GM23248 (cell line): ENCODE measurements around the gene ZSWIM5. TPM values are rescaled to one million over a fixed set of nuclear protein-coding genes. Genes with fewer than 3 reads are reported as not detected.

ENCODE experiments used
- DNase-seq: peaks from one replicate; pipeline ENCODE4 v3.0.0-alpha.2; 2015
- H2AFZ ChIP-seq: fragments of 200-600 bp; sonication (generic); 2 replicates; pipeline ENCODE4 v1.6.1; 2016; ENCODE audit warnings: antibody characterized with exemption
- H3F3A ChIP-seq: fragments of 200-600 bp; sonication (generic); 2 replicates; pipeline ENCODE4 v1.6.1; 2016; ENCODE audit warnings: mild to moderate bottlenecking, antibody characterized with exemption, mixed run types; ENCODE audit not compliant: insufficient read depth
- H3K27ac ChIP-seq: fragments of 200-600 bp; sonication (generic); 2 replicates; pipeline ENCODE4 v1.5.1; 2016; ENCODE audit warnings: mild to moderate bottlenecking
- H3K27me3 ChIP-seq: fragments of 200-600 bp; sonication (generic); replicated peaks from 2 replicates; pipeline ENCODE4 v1.6.1; 2016; ENCODE audit warnings: mild to moderate bottlenecking; ENCODE audit not compliant: insufficient read depth
- H3K36me3 ChIP-seq: fragments of 200-600 bp; sonication (generic); 2 replicates; pipeline ENCODE4 v1.6.1; 2016; ENCODE audit warnings: low read depth, mild to moderate bottlenecking
- H3K4me1 ChIP-seq: fragments of 200-600 bp; sonication (generic); 2 replicates; pipeline ENCODE4 v1.6.1; 2016; ENCODE audit warnings: mild to moderate bottlenecking; ENCODE audit not compliant: insufficient read depth
- H3K4me2 ChIP-seq: fragments of 200-600 bp; sonication (generic); one replicate; pipeline ENCODE4 v1.6.1; 2016; ENCODE audit warnings: mild to moderate bottlenecking; ENCODE audit not compliant: unreplicated experiment
- H3K4me3 ChIP-seq: fragments of 200-600 bp; sonication (generic); 2 replicates; pipeline ENCODE4 v1.5.1; 2016; ENCODE audit warnings: mild to moderate bottlenecking
- H3K79me2 ChIP-seq: fragments of 200-600 bp; sonication (generic); 2 replicates; pipeline ENCODE4 v1.6.1; 2016; ENCODE audit warnings: mild to moderate bottlenecking; ENCODE audit not compliant: insufficient read depth
- H3K9ac ChIP-seq: fragments of 200-600 bp; sonication (generic); 2 replicates; pipeline ENCODE4 v1.6.1; 2016; ENCODE audit warnings: mild to moderate bottlenecking
- H3K9me2 ChIP-seq: fragments of 200-600 bp; sonication (generic); 2 replicates; pipeline ENCODE4 v1.6.1; 2016; ENCODE audit warnings: mixed run types, mild to moderate bottlenecking, moderate library complexity; ENCODE audit not compliant: insufficient read depth
- H3K9me3 ChIP-seq: fragments of 200-600 bp; sonication (generic); one replicate; pipeline ENCODE4 v1.6.1; 2017; ENCODE audit warnings: low read depth
- H4K20me1 ChIP-seq: fragments of 200-600 bp; sonication (generic); 2 replicates; pipeline ENCODE4 v1.6.0; 2016; ENCODE audit not compliant: insufficient read depth
- EZH2 ChIP-seq: fragments of 200-600 bp; sonication (generic); IDR thresholded peaks from 2 replicates; pipeline ENCODE4 v1.6.1; 2018; ENCODE audit warnings: antibody characterized with exemption, mild to moderate bottlenecking; ENCODE audit not compliant: insufficient read depth, poor library complexity, severe bottlenecking
- EZH2phosphoT487 ChIP-seq: fragments of 200-600 bp; sonication (generic); IDR thresholded peaks from 2 replicates; pipeline ENCODE4 v1.6.1; 2018; ENCODE audit warnings: antibody characterized with exemption, moderate library complexity, mild to moderate bottlenecking, low read depth; ENCODE audit not compliant: insufficient read depth
- WGBS, 2 experiments: methylation state at CpG; one replicate each; pipeline ENCODE4 v1.1.6; 2015 to 2017; ENCODE audit warnings: low lambda C conversion rate in 2 of 2, low coverage in 1 of 2; ENCODE audit errors: missing lambda C conversion rate in 2 of 2; 5-methylcytosine and 5-hydroxymethylcytosine counted together
- in situ Hi-C: fragments of 300-500 bp; cut with MboI; formaldehyde crosslinking; loops from 2 replicates; pipeline ENCODE4 v1.15.0; 2020
- polyA plus RNA-seq: library from polyadenylated mRNA; unstranded; fragments of >200 nt; fragmentation: Nextera tagmentation; extraction: Ambion mirVana; gene quantifications from 2 replicates; pipeline ENCODE4 v1.2.1, GENCODE V29; 2016
- total RNA-seq: library from RNA; depleted of rRNA; stranded (reverse); fragments of >200 nt; shearing (Covaris generic); gene quantifications from 2 replicates; pipeline ENCODE4 v1.2.3, GENCODE V29; 2014

Gene ZSWIM5
- total and polyA plus RNA-seq, 2 experiments from 2014 or later, result 0.06 to 0.54 TPM

- DNase-seq, result no peak
- Histone ChIP-seq H3K4me3 (no peak overlapping the region), H3K9me2 (no peaks in the 10 kb centered on the region), H2AFZ (no peak overlapping the region), H3F3A (no peaks in the 10 kb centered on the region), H3K4me2 (no peak overlapping the region), H3K36me3 (no peaks in the 10 kb centered on the region), H4K20me1 (no peaks in the 10 kb centered on the region), H3K9me3 (no peaks in the 10 kb centered on the region), H3K9ac (no peak overlapping the region), H3K4me1 (no peaks in the 10 kb centered on the region), H3K27me3 (no peaks in the 10 kb centered on the region), H3K27ac (no peak overlapping the region), H3K79me2 (no peaks in the 10 kb centered on the region)
- 85% methylated on average over 7 of the region's 7 CpGs for WGBS, 2 experiments
- in situ Hi-C loops, result no loop called here
- TF ChIP-seq EZH2phosphoT487, result no peak
- no peak for TF ChIP-seq EZH2
Observed at GRCh38 chr1:45035631-45036301, 170.6 kb downstream of the ZSWIM5 start.

DNA sequence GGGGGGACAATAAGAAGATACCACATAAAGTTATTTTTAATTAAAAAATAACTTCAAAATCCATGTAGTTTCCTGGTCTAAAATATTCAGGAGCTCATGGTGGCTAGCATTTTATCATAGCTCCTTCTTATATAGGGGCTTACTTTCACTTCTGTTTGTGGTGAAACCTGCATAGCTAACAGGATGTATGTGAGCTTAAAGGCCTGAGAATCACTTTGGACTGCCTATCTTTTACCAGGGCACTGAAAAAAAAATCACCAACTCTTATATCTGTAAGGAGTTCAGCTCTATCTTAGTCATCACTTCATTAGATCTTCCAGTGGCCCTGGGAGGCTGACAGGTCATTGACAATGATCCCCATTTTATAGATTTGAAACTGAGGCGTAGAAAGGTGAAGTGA is 173.0 kb downstream of the ZSWIM5 start:
- H4K20me1 ChIP-seq, result no peaks in the 10 kb centered on the region
- no peak overlapping the region for H3K4me3 ChIP-seq
- H3K27ac ChIP-seq, result no peak overlapping the region
- TF ChIP-seq EZH2, result no peak
- TF ChIP-seq EZH2phosphoT487, result no peak
- in situ Hi-C loops, result no loop called here
- no peaks in the 10 kb centered on the region for H3K27me3 ChIP-seq
- no peak overlapping the region for H3K4me2 ChIP-seq
- no peak overlapping the region for H3K9ac ChIP-seq
- no peaks in the 10 kb centered on the region for H3F3A ChIP-seq
- no peaks in the 10 kb centered on the region for H3K9me3 ChIP-seq
- 83 to 100% methylated on average over 1 of the region's 1 CpG for WGBS, 2 experiments
- H3K36me3 ChIP-seq, result no peaks in the 10 kb centered on the region
- no peak overlapping the region for H2AFZ ChIP-seq
- no peaks in the 10 kb centered on the region for H3K4me1 ChIP-seq
- no peaks in the 10 kb centered on the region for H3K79me2 ChIP-seq
- no peaks in the 10 kb centered on the region for H3K9me2 ChIP-seq
- DNase-seq, result no peak

GRCh38 chr1:45032837-45033236 is 173.6 kb downstream of the ZSWIM5 start:
- in situ Hi-C loops, result no loop called here
- Histone ChIP-seq H3K9me2 (no peaks in the 10 kb centered on the region), H3K4me3 (no peak overlapping the region), H3K9ac (no peak overlapping the region), H3K79me2 (no peaks in the 10 kb centered on the region), H3F3A (no peaks in the 10 kb centered on the region), H3K4me2 (no peak overlapping the region), H3K4me1 (no peaks in the 10 kb centered on the region), H4K20me1 (no peaks in the 10 kb centered on the region), H3K27me3 (no peaks in the 10 kb centered on the region), H3K36me3 (no peaks in the 10 kb centered on the region), H3K27ac (no peak overlapping the region), H3K9me3 (no peaks in the 10 kb centered on the region), H2AFZ (no peak overlapping the region)
- WGBS, 2 experiments, result 60 to 66% methylated on average over 2 of the region's 2 CpGs
- DNase-seq, result no peak
- TF ChIP-seq EZH2 (no peak), EZH2phosphoT487 (no peak)

- Histone ChIP-seq H3K27me3 (no peaks in the 10 kb centered on the region), H3K27ac (no peak overlapping the region), H3K36me3 (no peaks in the 10 kb centered on the region), H3K9me3 (no peaks in the 10 kb centered on the region), H3F3A (peaks cover 7% of the 10 kb centered on the region; the same call in 1 of the 2 replicates), H3K9me2 (no peaks in the 10 kb centered on the region), H4K20me1 (no peaks in the 10 kb centered on the region), H3K4me1 (peaks cover 6% of the 10 kb centered on the region; the same call in 1 of the 2 replicates), H3K4me3 (no peak overlapping the region), H3K9ac (no peak overlapping the region), H3K79me2 (no peaks in the 10 kb centered on the region), H3K4me2 (no peak overlapping the region), H2AFZ (no peak overlapping the region)
- TF ChIP-seq EZH2phosphoT487, result no peak
- no peak for TF ChIP-seq EZH2
- peak; percentile 25 for DNase-seq
- WGBS, 2 experiments, result 84 to 94% methylated on average over 1 of the region's 1 CpG
- in situ Hi-C loops, result loop anchor here (10.0 kb wide), 2 partner anchors 248 to 448 kb away; no protein-coding TSS in a partner anchor
Observed at GRCh38 chr1:45026446-45026845, 180.0 kb downstream of the ZSWIM5 start.
